GM10248 (cell line): ENCODE results near the gene GRK7.
"Not testable (repeated sequence)": the region's sequence is repeated elsewhere in the genome, so short reads cannot be mapped to it uniquely, and the experiment has no call there.

Experiments
- CTCF ChIA-PET: fragments of 300-600 bp; sonication (Branson Sonifier 250); formaldehyde crosslinking; extraction: SDS; loops from one replicate; lab custom pipeline; 2021; ENCODE audit warnings: antibody characterized with exemption; lab: Yijun Ruan, JAX
- POLR2A ChIA-PET: fragments of 350-650 bp; sonication (Branson Sonifier 250); formaldehyde crosslinking; extraction: SDS; loops from one replicate; lab custom pipeline; 2020; ENCODE audit warnings: antibody characterized with exemption; lab: Yijun Ruan, JAX
- DNase-seq: peaks from one replicate; pipeline ENCODE4 v3.0.0; 2012; ENCODE audit errors: extremely low spot score
- CTCF ChIP-seq: IDR thresholded peaks from 2 replicates; pipeline ENCODE4 v1.5.1; 2012; ENCODE audit warnings: mild to moderate bottlenecking, low read depth; ENCODE audit errors: extremely low read depth, missing control alignments, control extremely low read depth

Gene GRK7

GRCh38 chr3:141788149-141788548 lies 24.9 kb downstream of the GRK7 start:
- CTCF ChIA-PET: interaction anchor here (1.5 kb wide), 1 partner anchor 14 kb away, joined by 3 read pairs; no protein-coding TSS in a partner anchor
- POLR2A ChIA-PET: interaction anchor here (0.5 kb wide), 1 partner anchor 84 kb away, joined by 3 read pairs; no protein-coding TSS in a partner anchor
- no peak for TF ChIP-seq CTCF
- DNase-seq: no peak

- not testable (repeated sequence) for DNase-seq
- ChIA-PET CTCF (interaction anchor here (1.5 kb wide), 1 partner anchor 14 kb away, joined by 3 read pairs; no protein-coding TSS in a partner anchor), POLR2A (interaction anchor here (0.5 kb wide), 1 partner anchor 83 kb away, joined by 3 read pairs; no protein-coding TSS in a partner anchor)
Observed at GRCh38 chr3:141788750-141789149, 25.5 kb downstream of the GRK7 start.

- ChIA-PET CTCF (interaction anchor here (1.5 kb wide), 1 partner anchor 13 kb away, joined by 3 read pairs; no protein-coding TSS in a partner anchor), POLR2A (no interaction called here)
- DNase-seq: no peak
- TF ChIP-seq CTCF: no peak
Observed at GRCh38 chr3:141789281-141789680, 26.1 kb downstream of the GRK7 start.

GRCh38 chr3:141790171-141790570 lies 27.0 kb downstream of the GRK7 start:
- POLR2A ChIA-PET: no interaction called here
- CTCF ChIA-PET: no interaction called here
- DNase-seq: no peak
- TF ChIP-seq CTCF: no peak

- POLR2A ChIA-PET: no interaction called here
Observed at GRCh38 chr3:141792495-141792894, 29.3 kb downstream of the GRK7 start.

GRCh38 chr3:141793476-141794260 lies 30.5 kb downstream of the GRK7 start:
- no peak for DNase-seq
- ChIA-PET POLR2A (no interaction called here), CTCF (interaction anchor here (1.4 kb wide), 1 partner anchor 16 kb away, joined by 3 read pairs; no protein-coding TSS in a partner anchor)
- TF ChIP-seq CTCF: no peak

More at GRCh38 chr3:141792495-141792894, 29.3 kb downstream of the GRK7 start:
- CTCF ChIA-PET: interaction anchor here (1.4 kb wide), 1 partner anchor 15 kb away, joined by 3 read pairs; no protein-coding TSS in a partner anchor
- DNase-seq: no peak
- no peak for TF ChIP-seq CTCF

- DNase-seq: no peak
- TF ChIP-seq CTCF: no peak
- ChIA-PET CTCF (no interaction called here), POLR2A (no interaction called here)
Observed at GRCh38 chr3:141795276-141795675, 32.1 kb downstream of the GRK7 start.
